ENCODE results near the gene ZFAND3. TPM values are rescaled to one million over a fixed set of nuclear protein-coding genes. Genes with fewer than 3 reads are reported as not detected.
"Not testable (repeated sequence)": the region's sequence is repeated elsewhere in the genome, so short reads cannot be mapped to it uniquely, and the experiment has no call there.

The ZFAND3 gene
- total RNA-seq, 1 experiment from 2014 or later, result 22.2 TPM

GRCh38 chr6:37988696-37989095 is 169.2 kb downstream of the ZFAND3 start:
- Histone ChIP-seq H2AFZ (ENCODE audit: low read length) (no peak overlapping the region), H3K4me3 (ENCODE audit: low read length) (no peak overlapping the region), H3K9me2 (replicated peaks; ENCODE audit: low read length) (no peaks in the 10 kb centered on the region), H3K79me2 (ENCODE audit: low read length) (peaks cover 88% of the 10 kb centered on the region), H3K27ac (ENCODE audit: low read length) (no peak overlapping the region), H3K4me2 (ENCODE audit: low read length) (no peak overlapping the region), H3K4me1 (ENCODE audit: insufficient read depth, low read length) (peaks cover 11% of the 10 kb centered on the region), H3F3A (ENCODE audit: low read length, unreplicated experiment) (no peaks in the 10 kb centered on the region), H4K20me1 (ENCODE audit: low read length) (peaks cover 19% of the 10 kb centered on the region; the same call in 1 of the 2 replicates), H3K36me3 (ENCODE audit: low read depth, low read length) (no peaks in the 10 kb centered on the region), H3K27me3 (ENCODE audit: low read length) (no peaks in the 10 kb centered on the region), H3K9me3 (ENCODE audit: low read length) (no peaks in the 10 kb centered on the region), H3K9ac (ENCODE audit: low read length) (no peak overlapping the region)
- ChIA-PET POLR2A (ENCODE audit: unreplicated experiment) (no interaction called here), CTCF (interaction anchor here (0.6 kb wide), 1 partner anchor 167 kb away, joined by 3 read pairs; no protein-coding TSS in a partner anchor)
- DNase-seq, result no peak
- TF ChIP-seq EZH2phosphoT487 (IDR thresholded peaks at IDR 0.05; ENCODE audit: borderline replicate concordance, low read length), result no peak
- TF ChIP-seq, protein P1, sequence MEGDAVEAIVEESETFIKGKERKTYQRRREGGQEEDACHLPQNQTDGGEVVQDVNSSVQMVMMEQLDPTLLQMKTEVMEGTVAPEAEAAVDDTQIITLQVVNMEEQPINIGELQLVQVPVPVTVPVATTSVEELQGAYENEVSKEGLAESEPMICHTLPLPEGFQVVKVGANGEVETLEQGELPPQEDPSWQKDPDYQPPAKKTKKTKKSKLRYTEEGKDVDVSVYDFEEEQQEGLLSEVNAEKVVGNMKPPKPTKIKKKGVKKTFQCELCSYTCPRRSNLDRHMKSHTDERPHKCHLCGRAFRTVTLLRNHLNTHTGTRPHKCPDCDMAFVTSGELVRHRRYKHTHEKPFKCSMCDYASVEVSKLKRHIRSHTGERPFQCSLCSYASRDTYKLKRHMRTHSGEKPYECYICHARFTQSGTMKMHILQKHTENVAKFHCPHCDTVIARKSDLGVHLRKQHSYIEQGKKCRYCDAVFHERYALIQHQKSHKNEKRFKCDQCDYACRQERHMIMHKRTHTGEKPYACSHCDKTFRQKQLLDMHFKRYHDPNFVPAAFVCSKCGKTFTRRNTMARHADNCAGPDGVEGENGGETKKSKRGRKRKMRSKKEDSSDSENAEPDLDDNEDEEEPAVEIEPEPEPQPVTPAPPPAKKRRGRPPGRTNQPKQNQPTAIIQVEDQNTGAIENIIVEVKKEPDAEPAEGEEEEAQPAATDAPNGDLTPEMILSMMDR (conservative IDR thresholded peaks at IDR 0.05; ENCODE audit: low read depth, low read length), result no peak
- TF ChIP-seq EZH2 (IDR thresholded peaks at IDR 0.05; ENCODE audit: low read length, unreplicated experiment), result no peak
- no peak for ATAC-seq
- BruUV-seq (replicated peaks), result no TSS peak
- intact Hi-C loops (cut with micrococcal nuclease), result no loop called here

DNA sequence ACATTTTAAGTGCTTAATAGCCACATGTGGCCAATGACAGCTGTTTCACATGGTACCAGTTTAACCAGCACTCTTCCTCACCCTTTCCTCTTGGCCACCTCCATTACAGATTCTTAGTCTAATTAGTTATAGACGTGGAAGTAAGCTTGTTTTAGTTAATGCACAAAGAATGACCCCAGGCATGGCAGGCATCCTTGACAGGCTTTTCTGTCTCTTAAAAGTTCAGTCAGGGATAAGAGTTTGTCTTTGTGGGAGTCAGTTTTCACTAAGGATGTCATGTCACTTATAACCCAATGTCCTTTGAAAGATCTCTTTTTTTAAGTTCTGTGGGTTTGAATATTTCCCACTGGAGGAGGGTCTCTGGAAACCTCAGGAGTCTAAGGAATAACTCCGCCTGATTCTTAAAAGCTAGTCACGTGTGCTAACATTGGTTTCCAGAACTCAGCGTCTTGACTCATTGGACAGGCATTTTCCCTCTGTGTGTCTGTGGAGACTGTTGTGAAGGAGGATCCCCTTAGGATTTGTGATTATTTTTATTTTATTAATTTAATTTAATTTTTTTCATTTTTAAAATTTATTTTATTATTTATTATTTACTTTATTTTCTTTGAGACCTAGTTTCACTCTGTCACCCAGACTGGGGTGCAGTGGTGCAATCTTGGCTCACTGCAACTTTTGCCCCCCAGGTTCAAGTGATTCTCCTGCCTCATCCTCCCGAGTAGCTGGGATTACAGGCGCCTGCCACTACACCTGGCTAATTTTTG is 171.4 kb downstream of the ZFAND3 start:
- no peaks in the 10 kb centered on the region for H3K9me3 ChIP-seq (ENCODE audit: low read length)
- H3K9me2 ChIP-seq (replicated peaks; ENCODE audit: low read length), result no peaks in the 10 kb centered on the region
- no peak overlapping the region for H3K27ac ChIP-seq (ENCODE audit: low read length)
- H3K4me2 ChIP-seq (ENCODE audit: low read length), result no peak overlapping the region
- H3F3A ChIP-seq (ENCODE audit: low read length, unreplicated experiment), result no peaks in the 10 kb centered on the region
- H3K4me1 ChIP-seq (ENCODE audit: insufficient read depth, low read length), result peaks cover 19% of the 10 kb centered on the region
- no peak overlapping the region for H3K9ac ChIP-seq (ENCODE audit: low read length)
- no peak overlapping the region for H2AFZ ChIP-seq (ENCODE audit: low read length)
- ChIA-PET POLR2A (ENCODE audit: unreplicated experiment) (no interaction called here), CTCF (no interaction called here)
- intact Hi-C loops (cut with micrococcal nuclease), result no loop called here
- TF ChIP-seq EZH2 (IDR thresholded peaks at IDR 0.05; ENCODE audit: low read length, unreplicated experiment) (no peak), EZH2phosphoT487 (IDR thresholded peaks at IDR 0.05; ENCODE audit: borderline replicate concordance, low read length) (no peak)
- TF ChIP-seq, protein P1 (conservative IDR thresholded peaks at IDR 0.05; ENCODE audit: low read depth, low read length), result no peak
- no peaks in the 10 kb centered on the region for H3K36me3 ChIP-seq (ENCODE audit: low read depth, low read length)
- H4K20me1 ChIP-seq (ENCODE audit: low read length), result peaks cover 38% of the 10 kb centered on the region; the same call in 1 of the 2 replicates
- BruUV-seq (replicated peaks), result no TSS peak
- no peak for ATAC-seq
- H3K79me2 ChIP-seq (ENCODE audit: low read length), result peaks cover 86% of the 10 kb centered on the region
- DNase-seq, result peak; percentile 26
- H3K4me3 ChIP-seq (ENCODE audit: low read length), result no peak overlapping the region
- no peaks in the 10 kb centered on the region for H3K27me3 ChIP-seq (ENCODE audit: low read length)

DNA sequence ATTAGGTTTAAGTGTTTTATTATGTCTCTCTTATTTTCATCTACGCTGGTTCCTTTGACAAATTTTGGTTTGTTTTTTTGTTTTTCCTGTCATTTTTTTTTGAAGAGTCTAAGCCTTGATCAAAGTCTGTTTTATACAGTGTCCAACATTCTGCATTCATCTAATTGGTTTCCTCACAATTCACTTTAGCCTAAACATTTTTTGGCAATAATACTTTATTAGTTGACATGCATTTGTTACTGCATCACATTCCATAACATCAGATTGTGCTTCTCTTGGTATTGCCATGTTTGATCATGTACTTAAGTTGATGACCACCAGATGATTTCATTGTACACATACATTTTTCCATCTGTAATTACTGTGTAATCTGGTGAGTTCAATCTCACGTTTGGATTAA is 173.2 kb downstream of the ZFAND3 start:
- no peak overlapping the region for H2AFZ ChIP-seq (ENCODE audit: low read length)
- no peaks in the 10 kb centered on the region for H3K36me3 ChIP-seq (ENCODE audit: low read depth, low read length)
- peaks cover 86% of the 10 kb centered on the region for H3K79me2 ChIP-seq (ENCODE audit: low read length)
- H4K20me1 ChIP-seq (ENCODE audit: low read length), result peaks cover 38% of the 10 kb centered on the region; the same call in 1 of the 2 replicates
- no peak for TF ChIP-seq EZH2phosphoT487 (IDR thresholded peaks at IDR 0.05; ENCODE audit: borderline replicate concordance, low read length)
- no peak for TF ChIP-seq EZH2 (IDR thresholded peaks at IDR 0.05; ENCODE audit: low read length, unreplicated experiment)
- TF ChIP-seq, protein P1 (conservative IDR thresholded peaks at IDR 0.05; ENCODE audit: low read depth, low read length), result no peak
- no peaks in the 10 kb centered on the region for H3K27me3 ChIP-seq (ENCODE audit: low read length)
- BruUV-seq (replicated peaks), result no TSS peak
- intact Hi-C loops (cut with micrococcal nuclease), result no loop called here
- no peak overlapping the region for H3K4me2 ChIP-seq (ENCODE audit: low read length)
- CTCF ChIA-PET, result interaction anchor here (0.7 kb wide), 1 partner anchor 41 kb away, joined by 3 read pairs; no protein-coding TSS in a partner anchor
- no peaks in the 10 kb centered on the region for H3K9me2 ChIP-seq (replicated peaks; ENCODE audit: low read length)
- ATAC-seq (no peak), DNase-seq (no peak)
- peaks cover 12% of the 10 kb centered on the region for H3K4me1 ChIP-seq (ENCODE audit: insufficient read depth, low read length)
- H3F3A ChIP-seq (ENCODE audit: low read length, unreplicated experiment), result no peaks in the 10 kb centered on the region
- POLR2A ChIA-PET (ENCODE audit: unreplicated experiment), result no interaction called here
- no peak overlapping the region for H3K4me3 ChIP-seq (ENCODE audit: low read length)
- no peak overlapping the region for H3K27ac ChIP-seq (ENCODE audit: low read length)
- no peak overlapping the region for H3K9ac ChIP-seq (ENCODE audit: low read length)
- no peaks in the 10 kb centered on the region for H3K9me3 ChIP-seq (ENCODE audit: low read length)

DNA sequence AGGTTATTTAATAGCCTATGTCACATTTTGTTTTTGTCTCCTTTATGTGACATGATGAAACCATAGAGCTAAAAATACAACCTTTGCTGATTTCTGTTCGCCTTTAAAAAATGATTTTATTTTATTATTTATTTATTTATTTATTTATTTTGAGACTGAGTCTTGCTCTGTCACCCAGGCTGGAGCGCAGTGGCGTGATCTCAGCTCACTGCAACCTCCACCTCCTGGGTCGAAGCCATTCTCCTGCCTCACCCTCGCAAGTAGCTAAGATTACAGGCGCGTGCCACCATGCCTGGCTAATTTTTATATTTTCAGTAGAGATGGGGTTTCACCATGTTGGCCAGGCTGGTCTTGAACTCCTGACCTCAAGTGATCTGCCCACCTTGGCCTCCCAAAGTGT is 173.7 kb downstream of the ZFAND3 start:
- POLR2A ChIA-PET (ENCODE audit: unreplicated experiment); DNase-seq; H2AFZ ChIP-seq (ENCODE audit: low read length); H3K27ac ChIP-seq (ENCODE audit: low read length); H3K27me3 ChIP-seq (ENCODE audit: low read length); H3K4me3 ChIP-seq (ENCODE audit: low read length); H3F3A ChIP-seq (ENCODE audit: low read length, unreplicated experiment); H3K9ac ChIP-seq (ENCODE audit: low read length); H3K4me2 ChIP-seq (ENCODE audit: low read length); H3K36me3 ChIP-seq (ENCODE audit: low read depth, low read length); ATAC-seq; BruUV-seq (replicated peaks); intact Hi-C loops (cut with micrococcal nuclease); H3K9me3 ChIP-seq (ENCODE audit: low read length); H3K9me2 ChIP-seq (replicated peaks; ENCODE audit: low read length): not testable (repeated sequence)
- peaks cover 12% of the 10 kb centered on the region for H3K4me1 ChIP-seq (ENCODE audit: insufficient read depth, low read length)
- H3K79me2 ChIP-seq (ENCODE audit: low read length), result peaks cover 84% of the 10 kb centered on the region
- peaks cover 33% of the 10 kb centered on the region; the same call in 1 of the 2 replicates for H4K20me1 ChIP-seq (ENCODE audit: low read length)
- CTCF ChIA-PET, result interaction anchor here (0.7 kb wide), 1 partner anchor 41 kb away, joined by 3 read pairs; no protein-coding TSS in a partner anchor

All from PC-3 (cell line).